Lower leg skin (tissue), 3 donors: Measurements from ENCODE around the gene CDH13.

ENCODE experiments used
- CTCF ChIP-seq, 3 donors: fragments of 450-650 bp; IDR thresholded peaks; one replicate each; pipeline ENCODE4 v1.5.1; 2016; ENCODE audit warnings: antibody characterized with exemption in 3 of 3, mild to moderate bottlenecking in 3 of 3, moderate library complexity in 2 of 3
- POLR2A ChIP-seq, 2 donors: fragments of 450-650 bp; IDR thresholded peaks; one replicate each; pipeline ENCODE4 v1.6.1; 2016 to 2017; ENCODE audit warnings: antibody characterized with exemption in 2 of 2, mild to moderate bottlenecking in 1 of 2, moderate library complexity in 1 of 2

GRCh38 chr16:83550183-83550569 is 923.4 kb downstream of the CDH13 start:
- TF ChIP-seq CTCF (IDR thresholded peaks at IDR 0.05) (no peak), POLR2A (IDR thresholded peaks at IDR 0.05) (no peak)
